ENCODE measurements around the gene GPR180.

DNA sequence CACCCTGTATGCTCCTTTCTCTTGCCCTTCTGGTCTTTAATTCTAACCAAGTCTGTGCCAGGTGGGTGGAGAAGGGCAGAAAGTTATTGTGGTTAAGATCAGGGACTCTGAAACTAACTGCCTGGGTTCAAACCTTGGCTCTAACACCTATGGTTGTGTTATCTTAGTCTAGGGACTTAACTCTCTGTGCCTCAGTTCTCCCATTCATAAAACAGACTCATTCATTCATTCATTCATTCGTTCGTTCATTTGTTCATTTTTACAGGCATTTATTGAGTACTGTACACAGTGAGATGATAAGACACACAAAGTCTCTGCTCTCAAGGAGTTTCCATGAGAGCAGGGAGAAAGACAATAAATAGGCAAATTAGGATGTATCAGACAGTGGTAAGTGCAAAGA lies 80.6 kb downstream of the GPR180 start:
- TF ChIP-seq, protein P1, sequence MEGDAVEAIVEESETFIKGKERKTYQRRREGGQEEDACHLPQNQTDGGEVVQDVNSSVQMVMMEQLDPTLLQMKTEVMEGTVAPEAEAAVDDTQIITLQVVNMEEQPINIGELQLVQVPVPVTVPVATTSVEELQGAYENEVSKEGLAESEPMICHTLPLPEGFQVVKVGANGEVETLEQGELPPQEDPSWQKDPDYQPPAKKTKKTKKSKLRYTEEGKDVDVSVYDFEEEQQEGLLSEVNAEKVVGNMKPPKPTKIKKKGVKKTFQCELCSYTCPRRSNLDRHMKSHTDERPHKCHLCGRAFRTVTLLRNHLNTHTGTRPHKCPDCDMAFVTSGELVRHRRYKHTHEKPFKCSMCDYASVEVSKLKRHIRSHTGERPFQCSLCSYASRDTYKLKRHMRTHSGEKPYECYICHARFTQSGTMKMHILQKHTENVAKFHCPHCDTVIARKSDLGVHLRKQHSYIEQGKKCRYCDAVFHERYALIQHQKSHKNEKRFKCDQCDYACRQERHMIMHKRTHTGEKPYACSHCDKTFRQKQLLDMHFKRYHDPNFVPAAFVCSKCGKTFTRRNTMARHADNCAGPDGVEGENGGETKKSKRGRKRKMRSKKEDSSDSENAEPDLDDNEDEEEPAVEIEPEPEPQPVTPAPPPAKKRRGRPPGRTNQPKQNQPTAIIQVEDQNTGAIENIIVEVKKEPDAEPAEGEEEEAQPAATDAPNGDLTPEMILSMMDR (IDR thresholded peaks at IDR 0.05): no peak
- no peak for TF ChIP-seq POLR2A (IDR thresholded peaks at IDR 0.05)
